GM12801 (cell line): Measurements from ENCODE around the gene TMEM163.

Experiments used
- TF ChIP-seq, protein P1 (sequence below): IDR thresholded peaks from one replicate; pipeline ENCODE4 v1.5.1; 2011; ENCODE audit warnings: control low read depth; ENCODE audit not compliant: insufficient read length; ENCODE audit errors: extremely low read depth

The TMEM163 gene

GRCh38 chr2:134636714-134637113, 82.1 kb downstream of the TMEM163 start:
- TF ChIP-seq, protein P1, sequence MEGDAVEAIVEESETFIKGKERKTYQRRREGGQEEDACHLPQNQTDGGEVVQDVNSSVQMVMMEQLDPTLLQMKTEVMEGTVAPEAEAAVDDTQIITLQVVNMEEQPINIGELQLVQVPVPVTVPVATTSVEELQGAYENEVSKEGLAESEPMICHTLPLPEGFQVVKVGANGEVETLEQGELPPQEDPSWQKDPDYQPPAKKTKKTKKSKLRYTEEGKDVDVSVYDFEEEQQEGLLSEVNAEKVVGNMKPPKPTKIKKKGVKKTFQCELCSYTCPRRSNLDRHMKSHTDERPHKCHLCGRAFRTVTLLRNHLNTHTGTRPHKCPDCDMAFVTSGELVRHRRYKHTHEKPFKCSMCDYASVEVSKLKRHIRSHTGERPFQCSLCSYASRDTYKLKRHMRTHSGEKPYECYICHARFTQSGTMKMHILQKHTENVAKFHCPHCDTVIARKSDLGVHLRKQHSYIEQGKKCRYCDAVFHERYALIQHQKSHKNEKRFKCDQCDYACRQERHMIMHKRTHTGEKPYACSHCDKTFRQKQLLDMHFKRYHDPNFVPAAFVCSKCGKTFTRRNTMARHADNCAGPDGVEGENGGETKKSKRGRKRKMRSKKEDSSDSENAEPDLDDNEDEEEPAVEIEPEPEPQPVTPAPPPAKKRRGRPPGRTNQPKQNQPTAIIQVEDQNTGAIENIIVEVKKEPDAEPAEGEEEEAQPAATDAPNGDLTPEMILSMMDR: no peak

- TF ChIP-seq, protein P1: no peak
Observed at GRCh38 chr2:134634054-134634753, 84.6 kb downstream of the TMEM163 start.

- TF ChIP-seq, protein P1: no peak
Observed at GRCh38 chr2:134630504-134631159, 88.2 kb downstream of the TMEM163 start.

GRCh38 chr2:134628453-134628852, 90.3 kb downstream of the TMEM163 start:
- TF ChIP-seq, protein P1: no peak

DNA sequence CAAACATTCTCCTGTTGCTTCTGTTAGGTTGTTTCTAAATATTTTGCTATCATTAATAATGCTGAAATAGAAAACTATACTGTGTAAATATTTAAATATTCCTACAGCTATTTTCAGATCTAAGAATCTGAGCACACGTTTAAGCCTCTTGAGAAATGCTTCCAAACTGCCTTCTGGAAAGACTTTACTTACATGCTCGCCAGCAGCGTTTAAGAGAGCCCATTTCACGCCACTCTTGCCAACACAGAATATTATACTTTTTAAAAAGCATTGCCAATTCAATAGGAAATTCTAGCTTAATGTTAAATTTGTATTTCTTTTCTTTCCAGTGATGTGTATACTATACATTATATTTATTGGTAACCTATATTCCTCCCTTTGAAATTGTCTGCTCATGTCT, 92.0 kb downstream of the TMEM163 start:
- TF ChIP-seq, protein P1: no peak

GRCh38 chr2:134625311-134625710, 93.5 kb downstream of the TMEM163 start:
- TF ChIP-seq, protein P1: no peak

DNA sequence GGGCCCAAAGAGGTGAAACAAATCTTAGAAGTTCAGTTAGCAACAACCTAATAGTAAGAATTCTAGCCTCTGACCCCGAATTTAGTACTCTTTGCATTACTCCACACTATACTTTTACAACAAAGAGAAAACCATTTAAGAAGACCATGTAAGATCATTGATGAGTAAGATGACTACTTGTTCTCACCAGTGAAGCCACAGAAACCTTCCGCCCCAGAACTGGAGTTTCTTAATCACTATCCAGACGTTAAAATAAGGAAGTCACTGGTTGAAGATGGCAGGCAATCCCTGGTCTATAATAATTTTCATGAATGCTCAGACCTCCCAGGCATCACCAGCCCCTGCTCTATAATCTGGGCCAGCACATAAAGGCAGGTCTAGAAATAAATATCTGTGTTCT, 95.0 kb downstream of the TMEM163 start:
- TF ChIP-seq, protein P1: no peak
